ENCODE results near the gene DUSP16.

GRCh38 chr12:12534166-12534866, 28.3 kb downstream of the DUSP16 start:
- TF ChIP-seq CTCF (IDR thresholded peaks at IDR 0.05) (no peak), POLR2A (IDR thresholded peaks at IDR 0.05) (no peak)
